ENCODE measurements around the gene KPNB1. TPM values are rescaled to one million over a fixed set of nuclear protein-coding genes. Genes with fewer than 3 reads are reported as not detected.

KPNB1 gene
- total RNA-seq, 1 donor from 2014 or later: 276 TPM

- DNase-seq (ENCODE audit: low spot score): no peak
Observed at GRCh38 chr17:47711366-47712099, 61.8 kb downstream of the KPNB1 start.

- DNase-seq (ENCODE audit: low spot score): no peak
Observed at GRCh38 chr17:47712330-47713023, 62.8 kb downstream of the KPNB1 start.

- no peak for DNase-seq (ENCODE audit: low spot score)
Observed at GRCh38 chr17:47713980-47714700, 64.4 kb downstream of the KPNB1 start.

DNA sequence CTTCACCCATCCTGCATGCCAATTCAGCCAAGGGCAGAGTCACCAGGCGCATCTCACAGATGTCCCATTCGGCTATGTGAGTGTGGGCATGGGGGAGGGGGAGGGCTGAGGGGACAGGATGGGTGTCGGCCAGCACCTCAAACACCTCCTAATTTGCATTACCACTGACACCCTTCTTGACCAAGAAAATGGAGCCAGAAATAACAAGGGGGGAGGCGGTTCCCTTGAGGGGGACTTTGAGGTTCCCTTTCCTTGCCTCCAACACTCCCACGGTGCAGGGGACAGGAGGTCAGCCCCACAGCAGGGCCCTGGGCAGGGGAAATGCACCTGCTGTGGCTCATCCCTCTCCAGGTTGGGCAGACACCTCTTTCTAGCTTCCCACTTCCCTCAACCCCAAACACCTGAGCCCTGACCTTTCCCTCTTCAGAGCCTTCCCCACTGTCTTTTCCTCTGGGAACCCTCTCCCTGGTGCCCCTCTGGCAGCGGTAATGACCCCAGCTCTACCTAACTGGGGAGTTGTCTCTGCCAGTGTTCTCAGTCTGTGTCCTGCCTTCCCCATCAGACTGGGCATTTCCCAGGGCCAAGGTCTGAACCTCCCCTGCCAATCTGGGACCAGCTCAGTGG is 65.2 kb downstream of the KPNB1 start:
- DNase-seq (ENCODE audit: low spot score): no peak

DNA sequence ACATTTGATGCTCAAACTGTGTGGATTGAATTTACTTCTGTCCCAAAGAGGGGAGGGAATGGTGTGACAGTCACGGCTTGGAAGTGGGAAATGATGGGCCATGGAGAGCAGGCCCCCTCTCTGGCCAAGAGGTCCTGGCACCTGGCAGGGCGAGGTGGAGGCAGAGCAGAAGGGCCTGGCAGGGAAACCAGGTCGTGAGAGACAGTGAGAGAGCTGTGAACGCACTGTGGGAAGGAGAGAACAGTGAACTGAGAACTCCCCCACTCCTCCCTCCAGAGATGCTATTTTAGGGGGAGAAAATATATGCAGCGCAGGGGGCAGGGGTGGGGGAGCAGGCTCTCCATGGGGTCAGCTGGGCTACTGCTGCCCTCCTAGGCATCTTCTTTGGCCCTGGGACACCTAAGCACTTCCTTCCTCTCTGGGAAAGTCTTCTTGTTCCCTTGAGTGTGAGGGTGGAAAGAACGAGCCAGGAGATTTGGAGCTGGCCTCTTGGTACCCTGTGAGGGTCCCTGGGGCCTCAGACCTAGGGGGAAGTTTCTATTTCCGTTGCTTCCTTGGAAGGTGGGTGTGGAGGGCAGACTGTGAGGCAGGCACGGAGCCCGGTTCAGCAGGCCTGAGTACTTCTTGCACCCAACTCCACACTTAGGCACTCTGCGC is 66.1 kb downstream of the KPNB1 start:
- no peak for DNase-seq (ENCODE audit: low spot score)

- no peak for DNase-seq (ENCODE audit: low spot score)
Observed at GRCh38 chr17:47716375-47716774, 66.7 kb downstream of the KPNB1 start.

- DNase-seq (ENCODE audit: low spot score): no peak
Observed at GRCh38 chr17:47717261-47717697, 67.6 kb downstream of the KPNB1 start.

DNA sequence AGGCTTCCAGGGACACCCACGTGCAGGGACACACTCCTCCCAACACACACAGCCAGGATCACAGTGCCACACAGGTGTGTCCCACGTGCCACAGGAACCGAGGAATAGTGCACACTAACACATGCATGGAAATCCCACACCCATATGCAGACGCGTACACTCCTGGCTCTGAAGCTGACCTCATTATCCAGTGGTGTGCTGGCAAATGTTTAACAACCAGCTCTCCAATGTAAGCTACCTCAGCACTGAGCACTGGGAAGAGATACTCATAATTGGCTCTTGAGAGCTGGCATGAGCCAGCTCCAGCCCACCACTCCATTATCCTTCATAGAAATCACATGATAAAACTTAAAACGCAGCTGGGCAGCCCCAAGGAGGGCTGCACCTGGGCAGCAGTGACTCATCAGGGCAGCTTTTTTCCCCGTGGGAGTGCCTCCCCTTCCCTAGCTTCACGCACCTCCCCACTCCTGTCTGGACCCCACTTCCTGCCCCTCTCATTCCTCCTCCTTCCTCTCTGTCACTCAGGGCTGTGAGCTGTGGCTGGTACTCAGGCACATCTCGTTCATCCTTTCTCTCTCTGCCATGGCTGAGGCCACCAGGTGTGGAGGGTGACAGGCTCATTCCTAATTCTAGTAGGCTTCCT is 68.4 kb downstream of the KPNB1 start:
- DNase-seq (ENCODE audit: low spot score): no peak

GRCh38 chr17:47718634-47719405 is 69.1 kb downstream of the KPNB1 start:
- DNase-seq (ENCODE audit: low spot score): no peak

- DNase-seq (ENCODE audit: low spot score): no peak
Observed at GRCh38 chr17:47719411-47720152, 69.9 kb downstream of the KPNB1 start.

DNA sequence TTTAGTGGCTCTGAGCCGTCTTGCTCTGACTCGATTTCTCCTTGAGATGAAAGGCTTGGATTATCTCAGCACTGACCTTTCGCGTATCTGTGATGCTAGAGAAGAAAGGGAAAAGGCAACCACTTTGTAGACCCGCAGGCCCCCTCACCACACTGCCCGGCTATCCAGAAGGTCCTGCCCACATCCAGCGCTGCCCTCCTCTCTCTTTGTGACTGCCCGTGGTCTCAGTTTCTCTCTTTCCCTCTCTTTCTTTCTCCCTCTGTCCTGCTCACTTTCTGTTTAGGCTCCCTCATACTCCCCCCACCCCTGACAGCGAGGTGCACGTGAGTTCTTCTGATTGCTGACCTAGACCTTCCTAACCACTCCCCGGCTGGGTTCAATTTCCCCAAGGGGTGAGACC is 70.5 kb downstream of the KPNB1 start:
- DNase-seq (ENCODE audit: low spot score): no peak

DNA sequence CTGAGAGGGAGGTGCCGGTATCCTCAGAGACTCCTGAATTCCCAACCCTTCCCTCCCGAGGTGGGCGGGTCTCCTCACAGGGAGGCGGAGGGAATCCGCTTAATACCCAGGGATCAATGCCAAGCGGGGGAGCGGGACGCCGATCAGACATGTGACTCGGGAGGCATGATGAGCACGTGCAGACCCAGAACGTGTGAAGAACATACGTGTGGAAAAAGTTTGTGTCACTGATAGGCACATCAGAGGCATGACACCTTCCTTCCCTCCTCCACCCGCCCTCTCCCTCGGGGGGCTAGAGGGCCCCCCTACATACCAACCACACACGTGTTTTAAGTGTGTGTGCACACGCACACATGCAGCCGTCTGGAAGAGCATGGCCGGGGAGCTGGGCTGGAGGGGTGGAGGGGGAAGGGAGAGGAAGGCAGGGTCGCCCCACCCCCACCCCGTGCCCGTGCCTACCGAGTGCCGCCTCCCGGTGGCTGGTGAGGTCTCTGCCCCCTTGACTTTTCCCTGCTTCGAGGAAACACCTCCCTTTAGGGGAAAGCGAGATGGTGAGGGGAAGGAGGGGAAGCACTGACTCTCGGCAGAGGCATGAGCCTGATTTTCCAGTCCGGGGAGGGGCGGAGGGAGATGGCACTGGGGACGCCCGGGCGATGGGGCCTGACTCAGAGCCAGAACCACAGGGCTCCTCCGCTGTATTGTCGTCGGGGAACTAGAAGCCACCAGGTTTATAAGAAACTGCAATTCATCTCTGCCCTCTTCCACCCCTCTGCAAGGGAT is 71.2 kb downstream of the KPNB1 start:
- no peak for DNase-seq (ENCODE audit: low spot score)

GRCh38 chr17:47721725-47722124 is 72.0 kb downstream of the KPNB1 start:
- DNase-seq (ENCODE audit: low spot score): no peak

GRCh38 chr17:47724705-47725104 is 75.0 kb downstream of the KPNB1 start:
- DNase-seq (ENCODE audit: low spot score): no peak

DNA sequence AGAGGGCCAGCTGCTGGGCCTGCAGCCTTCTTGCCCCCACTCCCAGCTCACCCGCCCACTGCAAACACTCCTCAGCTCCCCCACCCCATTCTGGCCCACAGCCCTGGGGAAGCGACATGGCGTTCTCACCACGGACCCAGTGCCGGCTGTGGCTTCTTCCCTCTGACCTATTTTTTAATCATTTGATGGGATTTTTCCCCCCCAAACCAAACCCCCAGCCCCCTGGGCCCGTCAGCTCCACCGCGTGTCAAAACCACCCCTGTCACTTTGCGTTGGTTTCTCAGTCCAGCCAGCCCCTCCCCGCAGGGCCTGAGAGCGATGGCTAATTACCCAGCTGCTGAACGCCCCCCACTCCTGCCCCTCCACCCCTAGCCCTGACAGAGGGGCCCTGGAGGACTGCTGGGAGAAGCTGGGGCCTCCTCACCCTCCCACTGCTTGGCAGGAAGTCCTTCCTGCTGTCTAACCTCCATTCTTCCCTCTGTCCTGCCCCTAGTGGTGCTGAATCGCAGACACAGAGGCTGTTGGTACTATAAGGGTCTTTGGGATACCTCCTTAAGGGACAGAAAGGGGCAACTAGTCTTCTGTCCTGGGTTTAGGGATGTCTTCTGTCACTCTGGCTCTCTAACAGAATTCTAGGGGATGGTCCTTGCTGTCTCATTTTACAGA is 75.9 kb downstream of the KPNB1 start:
- no peak for DNase-seq (ENCODE audit: low spot score)

DNA sequence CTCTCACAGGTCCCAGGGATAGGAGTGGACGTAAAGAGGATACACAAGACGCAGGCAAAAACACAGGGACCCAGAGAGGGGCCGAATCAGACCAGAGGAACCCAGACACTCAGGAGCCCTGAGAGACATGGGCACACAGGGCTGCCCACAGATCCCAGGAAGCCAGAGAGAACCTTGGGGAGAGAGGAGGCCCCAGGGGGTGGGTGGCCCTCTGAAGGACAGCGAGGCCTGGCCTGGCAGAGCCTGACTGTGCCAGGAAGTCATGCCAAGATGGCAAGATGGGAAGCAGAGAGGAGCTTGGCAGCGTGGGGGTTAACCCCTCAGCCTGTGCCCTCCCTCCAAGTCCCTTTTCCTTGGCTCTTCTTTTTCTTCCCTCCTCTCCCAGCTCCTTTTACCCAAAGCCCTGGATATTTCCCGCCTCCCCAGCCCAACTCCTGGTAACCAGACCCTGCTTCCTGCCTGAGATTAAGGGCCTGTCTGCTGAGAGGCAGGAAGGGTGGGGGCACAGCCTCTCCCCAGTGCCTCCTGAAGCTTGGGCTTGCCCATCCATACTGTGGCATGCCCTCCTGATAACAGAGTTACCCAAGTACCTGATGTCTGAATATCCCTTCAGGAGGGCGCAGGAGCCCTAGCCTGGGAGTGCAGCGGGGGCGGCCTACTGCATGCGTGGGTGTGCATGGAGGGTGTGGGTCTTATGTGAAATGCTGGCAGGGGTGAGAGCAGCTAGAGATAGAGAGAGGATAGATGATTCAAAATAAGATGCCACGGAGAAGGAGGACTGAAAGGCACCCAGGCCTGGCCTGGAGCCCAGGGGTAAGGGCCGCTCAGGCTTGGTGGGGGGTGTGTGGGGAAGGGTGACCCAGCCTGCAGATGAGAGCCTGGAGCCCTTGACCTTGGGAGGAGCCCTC is 77.3 kb downstream of the KPNB1 start:
- no peak for DNase-seq (ENCODE audit: low spot score)

DNA sequence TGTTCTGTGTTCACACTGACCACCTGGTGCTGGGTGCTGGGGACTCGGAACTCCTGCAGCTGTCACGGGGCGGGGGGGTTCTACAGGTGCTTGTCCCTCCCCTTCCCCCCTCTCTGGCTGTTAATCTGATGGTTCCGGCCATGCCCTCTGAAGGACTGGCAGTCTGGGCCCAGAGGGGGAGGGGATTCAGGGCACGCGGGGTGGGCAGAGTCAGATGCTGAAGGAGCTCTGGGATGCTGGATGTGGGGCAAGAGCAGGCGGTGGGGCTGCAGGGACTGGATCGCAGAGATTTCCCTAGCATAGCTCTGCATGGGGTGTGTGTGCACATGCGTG is 78.0 kb downstream of the KPNB1 start:
- DNase-seq (ENCODE audit: low spot score): no peak

Measured in mesenteric fat pad (tissue), 1 donor.